ENCODE data around the gene MS4A4A. TPM values are rescaled to one million over a fixed set of nuclear protein-coding genes. Genes with fewer than 3 reads are reported as not detected.

The MS4A4A gene
- total and polyA plus RNA-seq, 5 donors, result 5.1 to 21.5 (median 19.0) TPM

DNA sequence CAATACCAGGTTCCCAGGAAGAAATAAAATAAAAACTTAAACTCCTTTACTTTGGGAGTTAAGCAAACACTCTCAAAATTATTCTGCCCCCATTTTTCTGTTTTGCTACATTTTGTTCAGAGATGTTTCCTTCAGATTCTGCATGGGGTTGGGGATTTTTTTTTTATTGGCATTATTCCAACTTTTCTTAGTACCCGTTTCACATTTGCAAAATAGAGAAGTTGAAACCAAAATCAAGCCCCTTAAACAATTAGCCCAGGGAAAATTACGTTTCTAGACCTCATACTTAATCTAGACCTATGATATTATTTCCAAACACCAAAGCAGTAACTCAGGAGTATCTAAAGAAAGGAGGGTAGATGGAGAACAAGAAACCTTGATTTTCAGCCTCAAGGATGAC lies 77.3 kb downstream of the MS4A4A start:
- intact Hi-C loops (cut with DNase I), result no loop called here
- no peaks in the 10 kb centered on the region for H3K27me3 ChIP-seq (ENCODE audit: control insufficient read depth, insufficient read depth)
- ATAC-seq, result no peak
- WGBS, result 31% methylated on average over 2 of the region's 2 CpGs
- H3K4me3 ChIP-seq (ENCODE audit: low read length), result no peak overlapping the region
- H3K27ac ChIP-seq (ENCODE audit: low read length), result no peak overlapping the region
- H3K9me3 ChIP-seq (ENCODE audit: control insufficient read depth, low read length), result peaks cover 6% of the 10 kb centered on the region
- DNase-seq, result no peak
- no peaks in the 10 kb centered on the region for H3K4me1 ChIP-seq (ENCODE audit: control insufficient read depth, insufficient read depth, low read length)

Other genes starting within 250 kb of the MS4A4A start
- not detected for gene OOSP2, start 240.3 kb upstream of the MS4A4A start, total RNA-seq
- gene OOSP2, start 240.3 kb upstream of the MS4A4A start, polyA plus RNA-seq, result not detected
- not detected for gene MS4A3, start 224.0 kb upstream of the MS4A4A start, total RNA-seq
- not detected for gene MS4A3, start 224.0 kb upstream of the MS4A4A start, polyA plus RNA-seq
- under 1 TPM; 0.37 to 0.97 (median 0.65) TPM for gene MS4A2, start 192.0 kb upstream of the MS4A4A start, total RNA-seq
- 0.09 TPM for gene MS4A2, start 192.0 kb upstream of the MS4A4A start, polyA plus RNA-seq
- gene MS4A6A, start 97.6 kb upstream of the MS4A4A start, total RNA-seq, result 10 to 100 TPM; 63.0 to 99.0 (median 82.8) TPM
- gene MS4A6A, start 97.6 kb upstream of the MS4A4A start, polyA plus RNA-seq, result 16.5 TPM
- gene MS4A4E, start 37.5 kb upstream of the MS4A4A start, total RNA-seq, result 1 to 10 TPM in 3 of 4 donors, under 1 TPM in 1; 0.85 to 2.5 (median 1.3) TPM
- 0.27 TPM for gene MS4A4E, start 37.5 kb upstream of the MS4A4A start, polyA plus RNA-seq
- not detected for gene MS4A6E, start 46.6 kb downstream of the MS4A4A start, total RNA-seq
- not detected for gene MS4A6E, start 46.6 kb downstream of the MS4A4A start, polyA plus RNA-seq
- 10 to 100 TPM; 34.1 to 48.2 (median 36.0) TPM for gene MS4A7, start 97.9 kb downstream of the MS4A4A start, total RNA-seq
- 6.6 TPM for gene MS4A7, start 97.9 kb downstream of the MS4A4A start, polyA plus RNA-seq
- gene MS4A14, start 115.8 kb downstream of the MS4A4A start, total RNA-seq, result 1 to 10 TPM in 2 of 4 donors, under 1 TPM in 2; 0.34 to 1.7 (median 1.1) TPM
- gene MS4A14, start 115.8 kb downstream of the MS4A4A start, polyA plus RNA-seq, result 0.57 TPM
- gene MS4A5, start 148.9 kb downstream of the MS4A4A start, total RNA-seq, result not detected
- not detected for gene MS4A5, start 148.9 kb downstream of the MS4A4A start, polyA plus RNA-seq
- under 1 TPM in 1 of 4 donors, not detected in 3; 0.38 TPM for gene MS4A1, start 175.2 kb downstream of the MS4A4A start, total RNA-seq
- 0.05 TPM for gene MS4A1, start 175.2 kb downstream of the MS4A4A start, polyA plus RNA-seq
- not detected for gene MS4A12, start 212.1 kb downstream of the MS4A4A start, total RNA-seq
- not detected for gene MS4A12, start 212.1 kb downstream of the MS4A4A start, polyA plus RNA-seq
- gene MS4A13, start 234.7 kb downstream of the MS4A4A start, total RNA-seq, result not detected
- gene MS4A13, start 234.7 kb downstream of the MS4A4A start, polyA plus RNA-seq, result not detected